H9 (cell line): Measurements from ENCODE around the gene ZBTB16. TPM values are rescaled to one million over a fixed set of nuclear protein-coding genes. Genes with fewer than 3 reads are reported as not detected.

Source experiments
- DNase-seq: peaks from one replicate; pipeline ENCODE4 v3.0.0-alpha.2; 2017
- H2AFZ ChIP-seq: one replicate; pipeline ENCODE4 v1.6.1; 2013; ENCODE audit warnings: mild to moderate bottlenecking, low read length, control low read depth, moderate library complexity
- H2AK5ac ChIP-seq: 2 replicates; pipeline ENCODE4 v1.6.1; 2013; ENCODE audit warnings: low read length, control low read depth, mixed read lengths; ENCODE audit not compliant: insufficient read length
- H2BK120ac ChIP-seq: one replicate; pipeline ENCODE4 v1.6.1; 2013; ENCODE audit warnings: low read depth, mild to moderate bottlenecking, low read length, control low read depth, inconsistent platforms; ENCODE audit not compliant: poor library complexity, severe bottlenecking
- H2BK12ac ChIP-seq: 2 replicates; pipeline ENCODE4 v1.6.1; 2013; ENCODE audit warnings: low read length, control low read depth, mixed read lengths, low read depth; ENCODE audit not compliant: insufficient read length
- H2BK15ac ChIP-seq: 2 replicates; pipeline ENCODE4 v1.6.1; 2013; ENCODE audit warnings: low read depth, low read length, control low read depth
- H2BK20ac ChIP-seq: one replicate; pipeline ENCODE4 v1.6.1; 2013; ENCODE audit warnings: low read depth, mild to moderate bottlenecking, low read length, control low read depth, inconsistent platforms; ENCODE audit not compliant: poor library complexity, severe bottlenecking
- H2BK5ac ChIP-seq: 2 replicates; pipeline ENCODE4 v1.6.1; 2013; ENCODE audit warnings: low read length, control low read depth, mixed read lengths; ENCODE audit not compliant: insufficient read length
- H3K14ac ChIP-seq: 2 replicates; pipeline ENCODE4 v1.6.1; 2013; ENCODE audit warnings: low read length, control low read depth; ENCODE audit not compliant: insufficient read depth
- H3K18ac ChIP-seq: 2 replicates; pipeline ENCODE4 v1.6.1; 2013; ENCODE audit warnings: low read depth, mild to moderate bottlenecking, mixed read lengths, low read length, control low read depth; ENCODE audit not compliant: insufficient read length
- H3K23ac ChIP-seq: 2 replicates; pipeline ENCODE4 v1.6.1; 2013; ENCODE audit warnings: low read length, control low read depth, mixed read lengths, low read depth; ENCODE audit not compliant: insufficient read length
- H3K23me2 ChIP-seq: 2 replicates; pipeline ENCODE4 v1.6.1; 2013; ENCODE audit warnings: low read depth, mild to moderate bottlenecking, mixed read lengths, low read length, control low read depth; ENCODE audit not compliant: insufficient read length, poor library complexity, severe bottlenecking
- H3K27ac ChIP-seq: 2 replicates; pipeline ENCODE4 v1.5.1; 2013; ENCODE audit warnings: low read length, control low read depth, mixed read lengths, low read depth; ENCODE audit not compliant: insufficient read length
- H3K27me3 ChIP-seq: 2 replicates; pipeline ENCODE4 v1.6.1; 2013; ENCODE audit warnings: low read length, control low read depth, inconsistent platforms; ENCODE audit not compliant: insufficient read depth
- H3K4ac ChIP-seq: 2 replicates; pipeline ENCODE4 v1.6.1; 2013; ENCODE audit warnings: low read depth, mild to moderate bottlenecking, control low read depth, inconsistent platforms, low read length, moderate library complexity
- H3K4me1 ChIP-seq: 2 replicates; pipeline ENCODE4 v1.6.1; 2013; ENCODE audit warnings: low read length, control low read depth, inconsistent platforms; ENCODE audit not compliant: insufficient read depth
- H3K4me2 ChIP-seq: 2 replicates; pipeline ENCODE4 v1.6.1; 2013; ENCODE audit warnings: low read length, control low read depth, mixed read lengths; ENCODE audit not compliant: insufficient read length, insufficient read depth
- H3K56ac ChIP-seq: 2 replicates; pipeline ENCODE4 v1.6.1; 2013; ENCODE audit warnings: low read depth, mild to moderate bottlenecking, mixed read lengths, low read length, control low read depth; ENCODE audit not compliant: insufficient read length
- H3K79me1 ChIP-seq: 2 replicates; pipeline ENCODE4 v1.6.1; 2013; ENCODE audit warnings: low read depth, mild to moderate bottlenecking, moderate library complexity, low read length, control low read depth, inconsistent platforms; ENCODE audit not compliant: insufficient read depth, poor library complexity, severe bottlenecking
- H3K79me2 ChIP-seq: 2 replicates; pipeline ENCODE4 v1.6.1; 2013; ENCODE audit warnings: low read length, control low read depth, inconsistent platforms; ENCODE audit not compliant: insufficient read depth
- H3K9ac ChIP-seq: 2 replicates; pipeline ENCODE4 v1.6.1; 2013; ENCODE audit warnings: low read length, control low read depth, mixed read lengths; ENCODE audit not compliant: insufficient read length; ENCODE audit errors: extremely low read depth
- H3K9me3 ChIP-seq: one replicate; pipeline ENCODE4 v1.6.1; 2013; ENCODE audit warnings: low read depth, low read length, inconsistent platforms; ENCODE audit not compliant: control insufficient read depth
- H3T11ph ChIP-seq: one replicate; pipeline ENCODE4 v1.6.1; 2013; ENCODE audit warnings: mild to moderate bottlenecking, low read length, control low read depth, inconsistent platforms
- H4K20me1 ChIP-seq: one replicate; pipeline ENCODE4 v1.6.1; 2013; ENCODE audit not compliant: control insufficient read depth, insufficient read length, insufficient read depth
- H4K5ac ChIP-seq: 2 replicates; pipeline ENCODE4 v1.6.1; 2013; ENCODE audit warnings: low read depth, mild to moderate bottlenecking, mixed read lengths, low read length, control low read depth; ENCODE audit not compliant: insufficient read length
- H4K8ac ChIP-seq: replicated peaks from 2 replicates; pipeline ENCODE4 v1.6.1; 2013; ENCODE audit warnings: low read length, control low read depth, mixed read lengths, low read depth; ENCODE audit not compliant: insufficient read length
- H4K91ac ChIP-seq: 2 replicates; pipeline ENCODE4 v1.6.1; 2013; ENCODE audit warnings: low read depth, mild to moderate bottlenecking, moderate library complexity, mixed read lengths, low read length, control low read depth; ENCODE audit not compliant: insufficient read length
- H3K27ac Mint-ChIP-seq, 3 experiments: 2 replicates in 2 of 3; 3 replicates in 1 of 3; pipeline ENCODE4 v1.8.0; 2020 to 2021; ENCODE audit warnings: mixed read lengths in 3 of 3, mild to moderate bottlenecking in 1 of 3, moderate library complexity in 1 of 3
- H3K27me3 Mint-ChIP-seq: 2 replicates; pipeline ENCODE4 v1.8.0; 2021; ENCODE audit warnings: low read depth, mild to moderate bottlenecking, moderate library complexity, mixed read lengths
- H3K36me3 Mint-ChIP-seq, 3 experiments: 2 replicates in 2 of 3; 3 replicates in 1 of 3; pipeline ENCODE4 v1.8.0; 2020 to 2021; ENCODE audit warnings: low read depth in 3 of 3, mixed read lengths in 3 of 3; ENCODE audit not compliant: insufficient read depth in 1 of 3
- H3K4me1 Mint-ChIP-seq, 2 experiments: 2 replicates each; pipeline ENCODE4 v1.8.0; 2020; ENCODE audit warnings: mixed read lengths in 2 of 2
- H3K4me3 Mint-ChIP-seq, 2 experiments: 2 replicates in 1 of 2; 3 replicates in 1 of 2; pipeline ENCODE4 v1.8.0; 2020 to 2021; ENCODE audit warnings: mild to moderate bottlenecking in 2 of 2, mixed read lengths in 2 of 2, moderate library complexity in 1 of 2
- H3K9me3 Mint-ChIP-seq, 2 experiments: 2 replicates in 1 of 2; 3 replicates in 1 of 2; pipeline ENCODE4 v1.8.0; 2020; ENCODE audit warnings: mild to moderate bottlenecking in 2 of 2, mixed read lengths in 2 of 2, moderate library complexity in 1 of 2
- WGBS: extraction: QIAGEN DNeasy Blood & Tissue Kit; methylation state at CpG from one replicate; pipeline ENCODE4 v1.1.7; 2013; ENCODE audit warnings: missing lambda C conversion rate, low lambda C conversion rate, mixed read lengths; ENCODE audit not compliant: insufficient read length; ENCODE audit errors: extremely low coverage; 5-methylcytosine and 5-hydroxymethylcytosine counted together
- total RNA-seq: library from RNA; stranded (reverse); gene quantifications from 2 replicates; pipeline ENCODE4 v1.2.1, GENCODE V29; 2021
- TF ChIP-seq, protein P1 (sequence below): fragments of 200-600 bp; sonication (generic); conservative IDR thresholded peaks from 3 replicates; pipeline ENCODE4 v1.8.0; 2021; ENCODE audit warnings: antibody characterized with exemption, mild to moderate bottlenecking

Gene ZBTB16
- total RNA-seq, 1 experiment from 2014 or later: not detected

DNA sequence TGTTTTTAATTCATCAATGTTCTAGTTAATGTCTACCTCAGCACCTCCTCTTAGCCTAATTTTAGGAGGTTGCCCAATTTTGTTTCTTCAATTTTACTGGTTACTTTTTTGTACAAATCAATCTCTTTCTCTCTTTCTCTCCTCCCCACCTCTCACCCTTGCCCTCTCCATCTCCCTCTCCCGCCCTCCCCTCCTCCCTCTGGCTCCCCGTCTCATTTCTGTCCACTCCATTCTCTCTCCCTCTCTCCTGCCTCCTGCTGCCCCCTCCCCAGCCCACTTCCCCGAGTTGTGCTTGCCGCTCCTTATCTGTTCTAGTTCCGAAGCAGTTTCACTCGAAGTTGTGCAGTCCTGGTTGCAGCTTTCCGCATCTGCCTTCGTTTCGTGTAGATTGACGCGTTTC, 195.8 kb downstream of the ZBTB16 start:
- Histone ChIP-seq H2BK120ac (no peak overlapping the region), H3K27ac (no peak overlapping the region), H2AK5ac (no peak overlapping the region), H4K20me1 (no peaks in the 10 kb centered on the region), H4K8ac (no peak overlapping the region), H3K23ac (no peak overlapping the region), H3T11ph (no peak overlapping the region), H4K5ac (no peak overlapping the region), H3K56ac (no peak overlapping the region), H3K27me3 (no peaks in the 10 kb centered on the region), H4K91ac (no peak overlapping the region), H3K23me2 (no peaks in the 10 kb centered on the region), H3K79me2 (no peaks in the 10 kb centered on the region), H2BK12ac (no peak overlapping the region), H3K14ac (no peak overlapping the region; the same call in 1 of the 2 replicates), H2BK5ac (no peak overlapping the region), H3K9ac (no peak overlapping the region), H3K9me3 (no peaks in the 10 kb centered on the region), H3K4me2 (no peak overlapping the region), H2AFZ (no peak overlapping the region), H2BK20ac (no peak overlapping the region), H3K4ac (no peak overlapping the region), H2BK15ac (no peak overlapping the region), H3K4me1 (peaks cover 3% of the 10 kb centered on the region; the same call in 1 of the 2 replicates), H3K79me1 (no peaks in the 10 kb centered on the region), H3K18ac (no peak overlapping the region)
- no peak for DNase-seq
- WGBS: no CpG with 5 or more reads among the region's 11 CpGs
- Mint-ChIP-seq H3K27me3 (peaks cover 11% of the 10 kb centered on the region), H3K27ac (no peak overlapping the region), H3K4me3 (no peak overlapping the region), H3K9me3 (no peaks in the 10 kb centered on the region; a peak in 1 of 5 replicates), H3K4me1 (peaks cover 15 to 47% of the 10 kb centered on the region in 2 experiments), H3K36me3 (no peaks in the 10 kb centered on the region)
- TF ChIP-seq, protein P1, sequence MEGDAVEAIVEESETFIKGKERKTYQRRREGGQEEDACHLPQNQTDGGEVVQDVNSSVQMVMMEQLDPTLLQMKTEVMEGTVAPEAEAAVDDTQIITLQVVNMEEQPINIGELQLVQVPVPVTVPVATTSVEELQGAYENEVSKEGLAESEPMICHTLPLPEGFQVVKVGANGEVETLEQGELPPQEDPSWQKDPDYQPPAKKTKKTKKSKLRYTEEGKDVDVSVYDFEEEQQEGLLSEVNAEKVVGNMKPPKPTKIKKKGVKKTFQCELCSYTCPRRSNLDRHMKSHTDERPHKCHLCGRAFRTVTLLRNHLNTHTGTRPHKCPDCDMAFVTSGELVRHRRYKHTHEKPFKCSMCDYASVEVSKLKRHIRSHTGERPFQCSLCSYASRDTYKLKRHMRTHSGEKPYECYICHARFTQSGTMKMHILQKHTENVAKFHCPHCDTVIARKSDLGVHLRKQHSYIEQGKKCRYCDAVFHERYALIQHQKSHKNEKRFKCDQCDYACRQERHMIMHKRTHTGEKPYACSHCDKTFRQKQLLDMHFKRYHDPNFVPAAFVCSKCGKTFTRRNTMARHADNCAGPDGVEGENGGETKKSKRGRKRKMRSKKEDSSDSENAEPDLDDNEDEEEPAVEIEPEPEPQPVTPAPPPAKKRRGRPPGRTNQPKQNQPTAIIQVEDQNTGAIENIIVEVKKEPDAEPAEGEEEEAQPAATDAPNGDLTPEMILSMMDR: no peak
